ENCODE measurements around the gene SPOUT1.
"Not testable (repeated sequence)": the region's sequence is repeated elsewhere in the genome, so short reads cannot be mapped to it uniquely, and the experiment has no call there.

The SPOUT1 gene, protein sequence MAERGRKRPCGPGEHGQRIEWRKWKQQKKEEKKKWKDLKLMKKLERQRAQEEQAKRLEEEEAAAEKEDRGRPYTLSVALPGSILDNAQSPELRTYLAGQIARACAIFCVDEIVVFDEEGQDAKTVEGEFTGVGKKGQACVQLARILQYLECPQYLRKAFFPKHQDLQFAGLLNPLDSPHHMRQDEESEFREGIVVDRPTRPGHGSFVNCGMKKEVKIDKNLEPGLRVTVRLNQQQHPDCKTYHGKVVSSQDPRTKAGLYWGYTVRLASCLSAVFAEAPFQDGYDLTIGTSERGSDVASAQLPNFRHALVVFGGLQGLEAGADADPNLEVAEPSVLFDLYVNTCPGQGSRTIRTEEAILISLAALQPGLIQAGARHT

DNA sequence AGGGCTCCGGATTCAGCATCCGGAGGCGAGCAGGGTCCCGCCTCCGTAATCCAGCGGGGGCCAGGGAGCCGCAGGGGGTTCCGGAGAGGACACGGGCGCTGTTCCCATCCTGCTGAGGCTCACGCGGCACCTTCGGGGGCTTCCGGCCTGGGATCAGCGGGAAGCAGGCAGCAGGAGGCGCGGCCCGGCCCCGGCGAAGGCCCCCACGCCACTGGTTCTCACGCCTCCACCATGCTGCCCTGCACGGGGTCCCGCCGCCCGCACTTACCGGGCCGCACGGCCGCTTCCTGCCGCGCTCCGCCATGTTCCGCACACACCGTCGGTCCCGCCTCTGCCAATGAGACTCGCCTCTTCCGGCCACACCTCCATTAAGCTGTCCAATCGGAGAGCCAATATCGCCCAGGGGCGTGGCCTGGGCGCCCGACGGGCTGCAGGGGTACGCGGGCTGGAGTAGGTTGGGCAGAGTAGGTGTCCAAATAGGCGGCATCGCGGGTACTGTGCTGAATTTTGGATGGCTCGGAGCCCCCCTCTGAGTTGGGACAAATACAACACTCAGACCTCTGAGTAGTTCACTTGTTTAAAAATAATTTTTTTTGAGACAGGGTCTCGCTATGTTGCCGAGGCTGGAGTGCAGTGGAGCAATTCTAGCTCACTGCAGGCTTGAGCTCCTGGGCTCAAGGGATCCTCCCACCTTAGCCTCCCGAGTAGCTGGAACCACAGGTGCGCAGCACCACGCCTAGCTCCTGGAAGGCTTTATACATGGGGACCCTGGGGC lies at the start of gene SPOUT1:
SPOUT1 (minus strand) TSS at position 318 of the 775 bp plus-strand sequence; CDS start at position 304, 14 bp downstream.
- DNase-seq, result peak; percentile 91

DNA sequence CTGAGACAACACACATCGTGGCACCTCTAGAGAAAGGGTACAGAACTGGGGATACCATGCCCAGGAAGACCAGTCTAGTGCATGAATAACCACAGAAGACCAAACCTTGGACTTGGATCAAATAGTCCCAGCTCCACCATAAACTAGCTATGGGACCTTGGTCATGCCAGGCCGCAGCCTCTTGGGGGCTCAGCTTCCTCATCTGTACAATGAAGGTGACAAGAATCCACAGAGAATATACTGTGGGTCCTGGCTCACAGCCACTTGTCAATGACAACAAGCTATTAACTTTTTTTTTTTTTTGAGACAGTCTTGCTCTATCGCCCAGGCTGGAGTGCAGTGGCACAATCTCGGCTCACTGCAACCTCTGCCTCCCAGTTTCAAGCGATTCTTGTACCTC lies 48.3 kb upstream of the SPOUT1 start:
- no peak for DNase-seq

GRCh38 chr9:128870941-128871265 lies 41.3 kb upstream of the SPOUT1 start:
- not testable (repeated sequence) for DNase-seq

DNA sequence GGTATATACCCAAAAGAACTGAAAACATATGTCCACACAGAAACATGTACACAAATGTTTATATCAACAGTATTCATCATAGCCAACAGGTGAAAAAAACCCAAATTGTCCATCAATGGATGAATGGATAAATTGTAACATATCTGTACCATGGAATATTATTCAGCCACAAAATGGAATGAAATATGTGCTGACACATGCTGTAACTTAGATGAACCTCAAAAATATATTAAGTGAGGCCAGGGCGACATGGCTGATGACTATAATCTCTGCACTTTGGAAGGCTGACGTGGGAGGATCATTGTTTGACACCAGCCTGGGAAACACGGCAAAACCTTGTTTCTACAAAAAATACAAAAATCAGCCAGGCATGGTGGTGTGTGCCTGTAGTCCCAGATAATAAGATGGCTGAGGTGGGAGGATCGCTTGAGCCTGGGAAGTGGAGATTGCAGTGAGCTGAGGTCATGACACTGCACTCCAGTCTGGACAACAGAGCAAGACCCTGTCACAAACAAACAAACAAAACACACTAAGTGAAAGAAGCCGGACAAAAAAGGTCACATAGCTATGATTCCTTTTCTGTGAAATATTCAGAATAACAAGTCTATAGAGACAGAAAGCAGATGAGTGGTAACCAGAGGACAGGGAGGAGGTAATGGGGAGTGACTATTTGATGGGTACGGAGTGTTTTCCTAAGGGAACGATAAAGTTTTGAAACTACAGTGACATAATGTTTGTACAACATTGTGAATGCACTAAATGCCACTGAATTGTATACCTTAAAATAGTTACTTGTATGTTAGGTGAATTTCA lies 40.7 kb upstream of the SPOUT1 start:
- no peak for DNase-seq

DNA sequence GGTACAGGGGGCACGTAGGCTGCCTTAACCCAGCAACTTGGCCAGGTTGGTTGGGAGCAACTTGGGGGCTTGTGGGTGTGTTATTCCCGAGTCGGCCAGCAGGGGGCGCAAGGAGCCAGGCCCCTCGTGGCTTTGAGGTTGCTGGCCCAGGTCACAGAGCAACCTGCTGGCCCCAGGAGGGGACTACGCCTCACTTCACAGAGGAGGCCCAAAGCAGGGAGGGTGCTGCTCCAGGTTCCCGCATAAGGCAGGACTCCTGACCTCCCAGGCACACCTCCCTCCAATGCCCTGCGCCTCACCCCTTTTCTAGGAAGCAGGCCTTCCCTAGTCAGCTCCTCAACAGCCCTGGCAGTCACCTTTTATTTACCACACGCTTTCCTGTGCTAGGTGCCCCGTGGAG lies 34.1 kb upstream of the SPOUT1 start:
- no peak for DNase-seq

GRCh38 chr9:128862401-128862851 lies 32.8 kb upstream of the SPOUT1 start:
- no peak for DNase-seq

DNA sequence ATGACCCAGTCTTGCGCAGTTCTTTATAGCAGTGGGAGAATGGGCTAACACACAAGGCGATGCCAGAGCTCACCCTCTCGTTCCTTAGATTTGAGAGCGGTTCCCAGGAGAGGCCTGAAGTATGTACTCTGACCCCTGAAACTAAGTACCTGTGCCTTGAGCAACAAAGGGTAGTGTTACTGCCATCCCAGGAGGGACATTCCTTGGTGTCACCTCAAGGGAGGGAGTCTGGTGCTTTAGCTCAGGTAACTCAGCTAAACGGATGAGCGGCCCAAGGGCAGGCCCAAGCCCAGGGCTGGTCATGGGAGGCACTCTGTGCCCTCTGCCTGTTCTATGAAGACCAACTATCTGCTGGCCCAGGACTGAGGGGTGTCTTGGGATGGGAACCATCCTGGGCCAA lies 31.9 kb upstream of the SPOUT1 start:
- no peak for DNase-seq

- no peak for DNase-seq
Measured at GRCh38 chr9:128860937-128861336, 31.3 kb upstream of the SPOUT1 start.

DNA sequence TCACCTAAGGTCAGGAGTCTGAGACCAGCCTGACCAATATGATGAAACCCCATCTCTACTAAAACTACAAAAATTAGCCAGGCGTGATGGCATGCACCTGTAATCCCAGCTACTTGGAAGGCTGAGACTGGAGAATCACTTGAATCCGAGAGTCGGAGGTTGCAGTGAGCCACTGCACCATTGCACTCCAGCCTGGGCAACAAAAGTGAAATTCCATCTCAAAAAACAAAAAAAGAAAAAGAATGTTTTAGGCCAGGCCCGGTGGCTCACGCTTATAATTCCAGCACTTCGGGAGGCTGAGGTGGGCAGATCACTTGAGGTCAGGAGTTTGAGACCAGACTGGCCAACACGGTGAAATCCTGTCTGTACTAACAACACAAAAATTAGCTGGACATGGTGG lies 28.9 kb upstream of the SPOUT1 start:
- DNase-seq, result not testable (repeated sequence)

DNA sequence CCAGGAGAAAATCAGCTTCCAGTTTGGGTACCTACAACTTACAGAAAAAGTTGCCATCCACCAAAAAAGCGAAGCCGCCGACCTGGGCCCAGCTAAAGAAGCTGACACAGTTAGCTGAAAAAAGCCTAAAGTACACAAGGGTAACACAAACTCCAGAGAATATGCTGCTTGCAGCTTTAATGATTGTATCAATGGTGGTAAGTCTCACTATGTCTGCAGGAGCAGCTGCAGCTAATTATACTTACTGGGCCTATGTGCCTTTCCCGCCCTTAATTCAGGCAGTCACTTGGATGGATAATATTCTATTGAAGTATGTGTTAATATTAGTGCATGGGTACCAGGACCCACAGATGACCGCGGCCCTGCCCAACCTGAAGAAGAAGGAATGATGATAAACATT lies 24.9 kb upstream of the SPOUT1 start:
- not testable (repeated sequence) for DNase-seq

GRCh38 chr9:128852646-128853045 lies 23.1 kb upstream of the SPOUT1 start:
- not testable (repeated sequence) for DNase-seq

DNA sequence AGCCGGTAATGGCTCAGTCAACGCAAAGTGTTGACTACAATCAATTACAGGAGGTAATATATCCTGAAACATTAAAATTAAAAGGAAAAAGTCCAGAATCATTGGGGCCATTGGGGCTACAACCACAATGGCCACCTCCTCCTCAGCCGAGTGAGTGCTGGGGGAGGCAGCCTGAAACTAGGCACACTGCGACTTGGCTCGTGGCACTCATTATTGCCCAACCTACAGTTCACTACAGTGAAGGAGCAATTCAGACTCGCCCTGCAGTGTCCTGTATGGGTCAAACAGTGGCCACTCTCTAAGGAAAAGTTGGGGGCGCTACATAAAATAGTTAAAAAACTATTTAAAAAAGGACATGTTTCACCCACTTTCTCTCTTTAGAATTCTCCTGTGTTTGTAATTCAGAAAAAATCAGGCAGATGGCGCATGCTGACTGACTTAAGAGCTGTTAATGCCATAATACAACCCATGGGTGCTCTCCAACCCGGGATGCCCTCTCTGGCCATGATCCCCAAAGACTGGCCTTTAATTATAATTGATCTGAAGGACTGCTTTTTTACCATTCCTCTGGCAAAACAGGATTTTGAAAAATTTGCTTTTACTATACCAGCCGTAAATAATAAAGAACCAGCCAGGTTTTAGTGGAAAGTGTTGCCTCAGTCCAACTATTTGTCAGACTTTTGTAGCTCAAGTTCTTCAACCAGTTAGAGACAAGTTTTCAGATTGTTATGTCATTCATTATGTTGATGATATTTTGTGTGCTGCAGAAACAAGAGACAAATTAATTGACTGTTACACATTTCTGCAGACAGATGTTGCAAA lies 22.4 kb upstream of the SPOUT1 start:
- not testable (repeated sequence) for DNase-seq

- not testable (repeated sequence) for DNase-seq
Measured at GRCh38 chr9:128851024-128851423, 21.4 kb upstream of the SPOUT1 start.

DNA sequence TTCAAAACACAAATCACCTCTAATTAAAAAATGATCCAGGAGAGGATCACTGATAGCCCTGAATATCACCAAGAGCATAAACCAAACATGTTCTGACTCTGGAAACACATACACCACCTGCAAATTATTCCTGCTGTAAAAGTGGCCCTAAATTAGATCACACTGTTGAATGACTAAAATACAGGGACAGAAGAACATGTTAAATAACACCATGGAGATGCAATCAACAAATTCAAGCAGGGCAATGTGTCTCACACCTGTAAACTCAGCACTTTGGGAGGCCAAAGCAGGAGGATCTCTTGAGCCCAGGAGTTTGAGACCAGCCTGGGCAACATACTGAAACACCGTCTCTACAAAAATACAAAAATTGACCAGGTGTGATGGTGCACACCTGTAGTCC lies 18.2 kb upstream of the SPOUT1 start:
- no peak for DNase-seq

- no peak for DNase-seq
Measured at GRCh38 chr9:128846680-128847030, 17.1 kb upstream of the SPOUT1 start.

- peak; percentile 93 for DNase-seq
Measured at GRCh38 chr9:128845186-128845931, 15.8 kb upstream of the SPOUT1 start.

GRCh38 chr9:128843171-128843570 lies 13.6 kb upstream of the SPOUT1 start:
- DNase-seq, result not testable (repeated sequence)

DNA sequence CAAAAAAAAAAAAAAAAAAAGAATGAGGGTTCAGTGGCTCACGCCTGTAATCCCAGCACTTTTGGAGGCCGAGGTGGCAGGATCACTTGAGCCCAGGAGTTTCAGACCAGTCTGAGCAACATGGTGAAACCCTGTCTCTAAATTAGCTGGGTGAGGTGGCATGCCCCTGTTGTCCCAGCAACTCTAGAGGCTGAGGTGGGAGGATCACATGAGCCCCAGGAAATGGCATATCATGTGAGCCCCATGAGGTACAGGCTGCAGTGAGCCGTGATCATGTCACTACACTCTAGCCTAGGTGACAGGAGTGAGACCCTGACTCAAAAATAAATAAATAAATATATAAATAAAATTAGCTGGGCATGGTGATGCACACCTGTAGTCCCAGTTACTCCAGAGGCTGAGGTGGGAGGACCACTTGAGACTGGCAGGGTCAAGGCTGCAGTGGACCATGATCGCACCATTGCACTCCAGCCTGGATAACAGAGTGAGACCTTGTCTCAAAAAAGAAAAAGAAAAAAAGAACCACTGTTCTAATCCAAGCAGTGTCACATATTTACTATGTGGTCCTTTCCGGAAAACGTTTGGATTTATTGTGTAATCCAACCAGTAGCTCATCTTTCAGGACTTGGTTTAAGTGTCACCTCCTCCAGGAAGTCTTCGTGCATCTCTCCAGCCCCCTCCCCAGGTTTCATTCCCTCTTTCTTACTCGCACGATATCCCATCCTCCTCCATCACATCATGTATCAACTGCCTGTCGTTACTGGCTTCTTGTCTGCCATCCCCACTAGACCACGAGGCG lies 12.3 kb upstream of the SPOUT1 start:
- DNase-seq, result no peak

DNA sequence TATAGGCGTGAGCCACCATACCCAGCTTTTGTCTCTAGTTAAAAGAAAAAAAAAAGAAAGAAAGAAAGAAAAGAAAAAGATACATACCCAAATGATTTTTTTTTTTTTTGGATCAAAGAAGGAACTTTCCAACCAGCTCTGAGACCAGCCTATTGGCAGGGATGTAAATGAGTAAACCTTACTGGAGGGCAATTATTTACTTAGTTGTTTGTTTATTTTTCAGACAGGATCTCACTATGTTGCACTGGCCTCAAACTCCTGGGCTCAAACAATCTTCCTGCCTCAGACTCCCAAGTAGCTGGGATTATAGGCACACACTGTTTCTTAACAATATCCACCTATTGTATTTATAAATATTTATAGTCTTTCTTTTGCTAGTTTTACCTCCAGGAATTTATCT lies 10.9 kb upstream of the SPOUT1 start:
- no peak for DNase-seq

DNA sequence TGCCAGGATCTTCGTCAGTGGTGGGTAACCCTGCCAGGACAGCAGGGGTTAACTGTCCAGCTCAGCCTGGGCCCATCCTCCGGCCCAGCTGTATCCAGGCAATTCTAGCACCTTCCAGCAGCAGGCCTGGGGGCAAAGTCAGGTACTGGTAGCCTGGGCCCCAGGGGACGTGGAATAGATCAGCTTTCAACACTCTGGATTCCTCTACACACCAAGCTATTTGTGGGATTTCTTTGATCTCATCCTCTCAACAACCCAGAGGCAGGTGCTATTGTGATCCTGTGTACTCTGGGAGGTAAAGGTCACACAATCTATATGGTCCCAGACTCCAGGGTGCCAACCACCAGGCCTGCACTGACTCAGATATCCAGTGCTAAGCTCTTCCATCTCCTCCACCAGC lies 8.7 kb upstream of the SPOUT1 start:
- DNase-seq, result no peak
